Activated T-cell treated with anti-CD3 and anti-CD28 coated beads, Interleukin-2, amount 50 U/mL, for 72 hours (primary cell): Measurements from ENCODE around the gene CCDC177. TPM values are rescaled to one million over a fixed set of nuclear protein-coding genes. Genes with fewer than 3 reads are reported as not detected.

Experiments used
- ATAC-seq, 2 donors: fragments of 150-1000 bp; cut with Tn5 transposase; replicated peaks in 1 of 2; 2 replicates each; pipeline ENCODE4 v1.10.0; 2021; ENCODE audit warnings: moderate library complexity in 2 of 2, mild to moderate bottlenecking in 1 of 2
- DNase-seq, 2 donors: peaks; one replicate each; pipeline ENCODE4 v3.0.0; 2021 to 2022; ENCODE audit warnings: mixed read lengths in 1 of 2
- H3K27ac Mint-ChIP-seq: one replicate; pipeline ENCODE4 v1.8.0; 2022; ENCODE audit warnings: mild to moderate bottlenecking, moderate library complexity, mixed read lengths
- H3K27me3 Mint-ChIP-seq: one replicate; pipeline ENCODE4 v1.8.0; 2022; ENCODE audit warnings: low read depth, mixed read lengths
- H3K36me3 Mint-ChIP-seq, 2 donors: one replicate each; pipeline ENCODE4 v1.8.0; 2022; ENCODE audit warnings: mixed read lengths in 2 of 2, mild to moderate bottlenecking in 1 of 2; ENCODE audit not compliant: insufficient read depth in 2 of 2
- H3K4me1 Mint-ChIP-seq: one replicate; pipeline ENCODE4 v1.8.0; 2022; ENCODE audit warnings: low read depth, mixed read lengths
- H3K4me3 Mint-ChIP-seq, 2 donors: one replicate each; pipeline ENCODE4 v1.8.0; 2022; ENCODE audit warnings: mild to moderate bottlenecking in 2 of 2, mixed read lengths in 2 of 2, moderate library complexity in 2 of 2
- H3K9me3 Mint-ChIP-seq, 2 donors: one replicate each; pipeline ENCODE4 v1.8.0; 2022; ENCODE audit warnings: mixed read lengths in 2 of 2
- total RNA-seq, 2 donors: library from RNA; stranded (reverse); gene quantifications; one replicate each; pipeline ENCODE4 v1.2.3, GENCODE V29; 2022

The CCDC177 gene
- not detected for total RNA-seq

DNA sequence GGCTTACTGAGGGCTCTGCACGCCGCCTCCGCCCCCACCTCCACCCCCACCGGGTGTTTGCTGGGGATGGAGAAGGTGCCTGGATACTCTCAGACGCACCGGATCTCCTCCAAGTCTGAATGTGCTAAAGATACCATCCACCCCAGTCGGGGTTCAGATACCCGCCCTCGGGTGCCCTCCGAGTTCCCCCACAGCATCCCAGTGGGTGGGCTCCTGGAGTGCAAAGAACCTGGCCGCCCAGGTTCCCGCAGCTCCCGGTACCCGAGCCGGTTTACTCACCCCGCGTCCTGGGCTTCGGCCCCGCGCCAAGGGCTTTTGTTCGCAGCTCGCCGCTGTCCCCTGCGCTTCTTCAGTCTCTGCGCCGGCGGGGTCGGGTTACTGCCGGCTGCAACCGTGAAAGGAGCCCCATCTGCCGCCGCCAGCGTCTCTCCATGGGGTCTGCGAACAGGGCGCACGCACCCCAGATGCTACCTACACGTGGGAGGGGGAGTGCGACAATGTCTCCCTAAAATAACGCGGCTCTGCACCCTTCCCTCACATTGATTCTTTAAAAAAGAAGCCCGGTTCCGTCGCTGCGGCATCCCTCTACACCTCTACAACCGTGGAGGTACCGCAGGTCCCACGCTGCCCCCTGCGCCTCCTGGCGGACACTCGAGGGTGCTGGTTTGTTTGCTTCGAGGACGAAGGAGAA lies at the start of gene CCDC177:
CCDC177 (minus strand) TSS at position 609 of the 691 bp plus-strand sequence. CDS start 1,249 bp downstream, outside the sequence.
- H3K4me3 Mint-ChIP-seq: peak within 1 kb of the TSS; percentile 82 to 99
- H3K27ac Mint-ChIP-seq: no peak within 1 kb of the TSS
- H3K27me3 Mint-ChIP-seq: peaks cover 54% of the 10 kb centered on the region
- DNase-seq (peak; percentile 81 to 84), ATAC-seq (peak; percentile 82 to 86)
- H3K9me3 Mint-ChIP-seq: no peaks in the 10 kb centered on the region
- H3K36me3 Mint-ChIP-seq: no peaks in the 10 kb centered on the region
- peaks cover 12% of the 10 kb centered on the region for H3K4me1 Mint-ChIP-seq

DNA sequence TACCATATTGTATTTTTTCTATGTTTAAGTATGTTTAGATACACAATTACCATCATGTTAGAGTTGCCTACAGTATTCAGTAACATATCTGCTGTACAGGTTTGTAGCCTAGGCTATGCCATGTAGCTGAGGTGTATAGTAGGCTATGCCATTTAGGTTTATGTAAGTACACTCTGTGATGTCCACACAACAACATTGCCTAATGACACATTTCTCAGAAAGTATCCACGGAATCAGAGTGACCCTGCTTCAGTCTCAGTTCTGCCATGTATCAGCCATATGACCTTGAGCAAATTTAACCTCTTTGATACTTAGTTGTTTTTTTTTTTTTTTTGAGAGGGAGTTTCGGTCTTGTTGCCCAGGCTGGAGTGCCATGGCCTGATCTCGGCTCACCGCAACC lies 49.5 kb upstream of the CCDC177 start:
- no peak for ATAC-seq
- no peak for DNase-seq
- H3K9me3 Mint-ChIP-seq: no peaks in the 10 kb centered on the region
- H3K36me3 Mint-ChIP-seq: peaks cover 5 to 8% of the 10 kb centered on the region in 2 donors
- peaks cover 98% of the 10 kb centered on the region for H3K4me1 Mint-ChIP-seq
- peak overlapping the region; percentile 99 for H3K27ac Mint-ChIP-seq
- peak overlapping the region; percentile 83 to 95 for H3K4me3 Mint-ChIP-seq
- H3K27me3 Mint-ChIP-seq: no peaks in the 10 kb centered on the region

DNA sequence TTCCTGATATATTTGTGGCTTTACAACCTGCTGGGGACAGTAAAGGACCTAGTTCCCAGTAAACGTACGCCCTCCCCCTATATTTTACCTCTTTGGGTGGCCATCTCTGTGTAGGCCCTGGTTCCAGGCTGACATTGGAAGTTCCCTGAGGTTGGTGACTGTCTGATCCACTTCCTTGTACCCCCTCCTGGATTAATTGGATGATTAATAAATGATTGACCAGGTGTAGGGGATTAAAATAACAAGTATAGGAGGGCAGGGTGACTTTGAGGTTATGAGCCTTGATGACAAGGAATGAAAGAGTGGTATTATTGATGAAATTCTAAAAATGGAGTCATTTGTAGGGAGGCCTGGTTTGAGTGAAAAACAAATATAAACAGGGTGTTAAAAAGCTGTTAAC lies 46.3 kb upstream of the CCDC177 start:
- peak overlapping the region; percentile 66 to 77 for H3K4me3 Mint-ChIP-seq
- no peak for ATAC-seq
- peaks cover 98% of the 10 kb centered on the region for H3K4me1 Mint-ChIP-seq
- peak overlapping the region; percentile 81 for H3K27ac Mint-ChIP-seq
- H3K27me3 Mint-ChIP-seq: no peaks in the 10 kb centered on the region
- DNase-seq: no peak
- no peaks in the 10 kb centered on the region for H3K9me3 Mint-ChIP-seq
- peaks cover 7 to 15% of the 10 kb centered on the region in 2 donors for H3K36me3 Mint-ChIP-seq

DNA sequence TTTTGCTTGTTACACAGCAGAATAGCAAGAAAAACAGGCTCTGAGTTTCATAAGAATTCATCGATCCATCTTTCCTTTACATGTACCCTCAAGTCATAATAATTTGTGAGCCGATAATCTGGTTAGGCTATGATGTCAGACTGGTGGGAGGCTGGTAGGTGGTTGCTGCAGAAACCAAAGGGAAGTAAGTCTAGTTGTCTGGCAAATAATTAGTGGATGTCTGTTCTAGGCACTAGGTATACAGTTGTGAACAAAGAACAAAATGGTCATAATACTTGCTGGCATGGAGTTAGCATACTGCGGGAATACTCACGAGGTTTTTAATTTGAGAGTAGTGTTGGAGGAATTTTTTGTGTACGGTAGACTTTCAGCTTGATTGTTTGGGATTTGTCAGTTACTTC lies 45.5 kb upstream of the CCDC177 start:
- Mint-ChIP-seq H3K36me3 (peaks cover 9 to 18% of the 10 kb centered on the region in 2 donors), H3K9me3 (no peaks in the 10 kb centered on the region), H3K27me3 (no peaks in the 10 kb centered on the region), H3K27ac (peak overlapping the region; percentile 81), H3K4me3 (peak overlapping the region; percentile 66 to 77), H3K4me1 (peaks cover 98% of the 10 kb centered on the region)
- no peak for ATAC-seq
- no peak for DNase-seq

DNA sequence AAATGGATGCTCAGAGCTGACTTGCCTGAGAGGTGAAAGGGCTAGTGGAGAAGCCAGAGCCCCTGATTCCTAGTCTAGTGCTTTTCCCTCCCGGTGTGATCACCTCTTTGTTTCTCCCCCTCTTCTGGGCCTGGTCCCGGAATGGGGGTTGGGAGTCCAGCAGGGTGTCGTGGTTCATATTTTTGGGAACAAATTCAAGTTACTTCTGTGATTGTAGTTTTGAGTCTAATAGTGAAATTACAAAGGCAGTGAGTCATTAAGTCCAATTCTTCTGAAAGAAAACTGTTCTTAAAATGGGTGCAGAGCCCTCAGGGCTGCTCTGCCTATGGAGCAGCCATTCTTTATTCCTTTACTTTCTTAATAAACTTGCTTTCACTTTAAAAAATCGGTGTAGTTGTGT lies 44.3 kb upstream of the CCDC177 start:
- ATAC-seq: peak; percentile 37 to 40
- DNase-seq: no peak
- peaks cover 98% of the 10 kb centered on the region for H3K4me1 Mint-ChIP-seq
- peaks cover 12 to 19% of the 10 kb centered on the region in 2 donors for H3K36me3 Mint-ChIP-seq
- H3K9me3 Mint-ChIP-seq: no peaks in the 10 kb centered on the region
- peak overlapping the region; percentile 95 for H3K27ac Mint-ChIP-seq
- H3K4me3 Mint-ChIP-seq: peak overlapping the region; percentile 66 to 87
- no peaks in the 10 kb centered on the region for H3K27me3 Mint-ChIP-seq

DNA sequence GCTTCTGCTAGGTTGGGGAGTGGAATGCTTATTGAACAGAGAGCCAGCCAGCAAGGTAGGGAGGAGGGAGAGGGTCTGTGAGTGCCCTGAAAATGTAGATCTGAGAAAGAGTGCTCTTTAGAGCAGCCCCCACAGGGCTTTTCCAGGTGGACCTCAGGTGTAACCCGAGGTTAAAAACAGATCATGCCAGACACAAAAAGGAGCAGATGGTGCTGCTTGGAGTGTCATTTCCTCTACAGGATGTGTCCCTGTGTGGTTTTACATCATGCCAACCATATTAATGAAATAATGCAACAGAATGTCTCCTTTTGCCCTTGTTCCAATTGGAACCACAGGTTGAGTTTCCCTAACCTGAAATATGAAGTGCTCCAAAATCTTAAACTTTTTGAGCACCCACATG lies 43.1 kb upstream of the CCDC177 start:
- no peaks in the 10 kb centered on the region for H3K9me3 Mint-ChIP-seq
- peak overlapping the region; percentile 87 to 92 for H3K4me3 Mint-ChIP-seq
- peaks cover 13 to 19% of the 10 kb centered on the region in 2 donors for H3K36me3 Mint-ChIP-seq
- peaks cover 96% of the 10 kb centered on the region for H3K4me1 Mint-ChIP-seq
- no peak for DNase-seq
- H3K27me3 Mint-ChIP-seq: no peaks in the 10 kb centered on the region
- ATAC-seq: no peak
- H3K27ac Mint-ChIP-seq: peak overlapping the region; percentile 95

DNA sequence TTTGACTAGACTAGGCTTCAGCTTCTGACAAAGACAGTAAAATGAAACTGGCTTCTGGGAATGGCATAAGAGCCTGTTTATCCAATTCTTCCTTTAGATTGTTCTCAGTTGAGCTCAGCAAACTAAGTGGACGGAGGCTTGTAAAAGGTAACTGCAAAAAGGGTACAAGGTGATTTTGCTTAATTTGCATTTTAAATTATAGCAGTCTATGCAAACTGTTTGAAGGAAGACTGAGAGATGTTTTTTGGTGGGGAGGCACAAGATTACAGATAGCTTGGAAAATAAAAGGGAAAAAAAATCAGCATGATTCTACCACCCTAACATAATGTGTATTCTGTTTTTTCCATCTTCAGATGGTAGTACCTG lies 41.7 kb upstream of the CCDC177 start:
- H3K27ac Mint-ChIP-seq: peak overlapping the region; percentile 95
- H3K36me3 Mint-ChIP-seq: peaks cover 15 to 16% of the 10 kb centered on the region in 2 donors
- H3K27me3 Mint-ChIP-seq: no peaks in the 10 kb centered on the region
- H3K9me3 Mint-ChIP-seq: no peaks in the 10 kb centered on the region
- ATAC-seq (no peak), DNase-seq (no peak)
- H3K4me3 Mint-ChIP-seq: peak overlapping the region; percentile 87 to 92
- peaks cover 87% of the 10 kb centered on the region for H3K4me1 Mint-ChIP-seq

DNA sequence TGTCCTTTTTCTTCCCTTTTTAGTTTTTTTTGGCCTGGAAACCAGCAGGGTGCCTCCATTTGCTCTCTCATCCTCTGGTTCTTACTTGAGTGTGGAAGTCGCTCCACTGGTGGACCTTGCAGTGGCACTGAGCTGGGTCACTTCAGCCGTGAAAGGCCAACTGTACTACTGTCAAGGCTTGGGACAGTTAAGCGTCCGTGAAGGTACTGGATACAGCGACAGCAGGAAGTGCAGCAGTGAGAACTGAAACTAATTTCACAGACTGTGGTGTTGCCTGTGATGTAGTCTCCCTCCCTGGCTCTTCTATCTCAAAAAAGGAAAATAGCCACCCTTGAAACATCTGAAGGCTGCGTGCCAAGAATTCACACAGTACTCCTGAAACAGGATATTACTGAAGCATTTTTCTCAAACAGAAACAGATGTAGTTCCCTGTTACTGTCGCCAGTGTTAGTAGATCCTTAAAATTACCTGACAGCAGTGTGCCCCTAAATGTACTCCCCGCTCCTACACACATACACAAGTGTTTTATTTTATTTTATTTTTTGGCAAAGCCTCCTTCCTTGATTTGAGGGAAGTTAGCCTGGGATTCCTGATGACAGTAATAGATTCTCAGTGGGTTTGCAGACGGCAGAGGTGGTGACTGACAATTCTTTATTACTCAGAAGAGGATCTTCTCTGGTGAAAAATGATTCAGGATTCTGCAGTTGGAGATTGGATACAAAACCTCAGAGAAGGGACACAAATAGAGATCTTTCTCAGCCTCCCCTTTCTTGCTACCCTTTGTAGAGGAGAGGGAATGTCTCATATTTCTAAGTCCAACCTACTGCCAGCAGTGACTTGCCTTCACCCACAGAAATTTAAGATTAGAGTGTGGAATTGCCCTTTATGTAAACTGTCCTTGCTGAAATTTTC lies 41.1 kb upstream of the CCDC177 start:
- Mint-ChIP-seq H3K4me3 (peak overlapping the region; percentile 87 to 92), H3K9me3 (no peaks in the 10 kb centered on the region), H3K4me1 (peaks cover 81% of the 10 kb centered on the region), H3K36me3 (peaks cover 15 to 16% of the 10 kb centered on the region in 2 donors), H3K27ac (peak overlapping the region; percentile 95), H3K27me3 (no peaks in the 10 kb centered on the region)
- peak; percentile 30 to 41 for DNase-seq
- peak; percentile 18 to 35 for ATAC-seq

DNA sequence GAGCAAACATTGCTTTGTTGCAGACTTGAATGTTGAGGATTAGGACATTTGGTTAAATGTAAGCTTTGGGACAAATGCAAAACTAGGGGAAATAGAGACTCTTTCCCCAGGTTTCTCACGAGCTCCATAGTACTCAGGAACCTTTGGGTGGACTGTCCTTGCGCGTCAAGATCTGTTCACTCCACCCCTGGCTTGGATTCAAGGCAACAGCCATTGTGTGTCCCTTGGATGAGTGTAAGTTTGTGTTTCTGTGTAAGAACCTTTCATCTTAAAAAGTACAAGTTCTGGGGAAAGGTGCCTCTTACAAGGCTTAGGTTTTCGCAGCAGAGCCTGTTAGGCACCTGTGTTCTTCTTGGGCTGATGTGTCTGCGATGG lies 40.4 kb upstream of the CCDC177 start:
- H3K36me3 Mint-ChIP-seq: peaks cover 15% of the 10 kb centered on the region in 2 donors
- no peaks in the 10 kb centered on the region for H3K27me3 Mint-ChIP-seq
- H3K4me3 Mint-ChIP-seq: peak overlapping the region; percentile 87 to 92
- H3K27ac Mint-ChIP-seq: peak overlapping the region; percentile 95
- H3K4me1 Mint-ChIP-seq: peaks cover 80% of the 10 kb centered on the region
- H3K9me3 Mint-ChIP-seq: no peaks in the 10 kb centered on the region
- DNase-seq (no peak), ATAC-seq (no peak)

DNA sequence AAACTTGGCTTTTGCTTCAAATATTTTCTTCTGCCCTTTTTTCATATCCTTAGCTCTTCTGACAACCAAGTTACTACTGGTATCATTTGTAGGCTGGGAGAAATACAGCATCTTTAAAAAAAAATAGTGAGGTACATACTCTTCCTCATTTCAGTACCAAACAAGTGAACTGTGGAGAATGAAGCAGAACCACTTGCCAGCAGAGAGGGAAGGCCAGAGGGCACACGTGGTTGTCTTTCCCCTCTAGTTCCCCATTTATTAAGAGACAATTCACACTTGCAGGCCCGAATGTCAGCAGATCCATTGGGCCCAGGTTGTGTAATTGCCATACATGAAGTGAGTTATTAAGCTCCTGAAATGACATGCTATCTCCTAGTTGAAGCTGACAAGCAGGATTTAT lies 39.9 kb upstream of the CCDC177 start:
- Mint-ChIP-seq H3K36me3 (peaks cover 13 to 14% of the 10 kb centered on the region in 2 donors), H3K27me3 (no peaks in the 10 kb centered on the region), H3K27ac (peak overlapping the region; percentile 95), H3K9me3 (no peaks in the 10 kb centered on the region), H3K4me3 (peak overlapping the region; percentile 87 to 92), H3K4me1 (peaks cover 80% of the 10 kb centered on the region)
- ATAC-seq (no peak), DNase-seq (no peak)

DNA sequence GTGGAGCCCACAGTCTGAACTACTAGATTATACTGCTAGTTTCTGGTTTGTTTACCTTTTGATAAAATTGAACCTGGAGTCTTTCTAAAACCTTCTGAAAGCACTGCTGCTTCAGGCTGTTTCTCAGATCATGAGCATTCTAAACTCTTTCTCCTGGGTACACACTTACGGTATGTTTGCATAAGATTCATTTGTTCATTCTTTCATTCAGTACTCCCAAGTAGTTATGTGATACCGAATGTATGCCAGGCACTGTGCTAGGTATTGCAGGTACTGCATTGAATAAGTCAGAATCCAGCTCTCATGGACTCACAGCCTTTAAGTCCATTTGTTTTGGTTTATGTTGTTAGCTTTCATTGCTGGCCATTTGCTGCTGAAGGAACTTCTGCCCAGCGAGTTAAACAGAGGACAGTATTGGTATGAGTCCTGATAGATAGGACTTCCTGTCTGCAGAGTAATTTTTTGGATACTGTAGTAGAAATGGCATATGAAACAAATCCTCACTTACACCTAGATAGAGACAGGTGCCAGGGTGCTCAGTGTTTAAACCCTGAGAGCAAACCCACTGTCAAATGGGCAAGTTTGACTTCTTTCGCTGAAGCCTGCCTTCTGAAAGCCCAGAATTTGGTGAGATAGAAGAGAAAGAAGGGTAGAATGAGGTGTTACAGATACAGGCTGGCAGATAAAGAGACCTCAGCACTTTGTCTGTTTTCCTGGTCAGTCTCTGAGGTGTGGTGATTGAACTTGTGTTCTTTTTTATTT lies 38.8 kb upstream of the CCDC177 start:
- ATAC-seq (no peak), DNase-seq (no peak)
- H3K4me3 Mint-ChIP-seq: peak overlapping the region; percentile 87 to 92
- peaks cover 13 to 14% of the 10 kb centered on the region in 2 donors for H3K36me3 Mint-ChIP-seq
- no peaks in the 10 kb centered on the region for H3K27me3 Mint-ChIP-seq
- peak overlapping the region; percentile 95 for H3K27ac Mint-ChIP-seq
- no peaks in the 10 kb centered on the region for H3K9me3 Mint-ChIP-seq
- H3K4me1 Mint-ChIP-seq: peaks cover 69% of the 10 kb centered on the region

DNA sequence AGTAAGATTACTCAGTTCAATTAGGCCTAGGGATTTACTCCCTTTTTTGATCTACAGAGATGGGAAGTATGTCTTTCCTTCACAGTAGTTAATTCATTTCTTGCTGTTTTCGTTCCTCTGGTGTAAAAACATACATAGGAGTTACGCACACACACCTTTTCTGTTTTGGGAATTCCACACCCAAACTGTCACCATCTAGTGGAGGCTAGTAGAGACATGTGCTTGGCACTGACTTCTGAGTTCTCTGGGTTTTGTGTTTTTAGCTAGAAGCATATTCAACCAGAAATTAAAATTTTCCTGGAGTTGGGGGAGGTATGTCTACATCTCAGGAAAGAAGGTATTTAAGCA lies 38.1 kb upstream of the CCDC177 start:
- H3K4me3 Mint-ChIP-seq: peak overlapping the region; percentile 87 to 92
- H3K9me3 Mint-ChIP-seq: no peaks in the 10 kb centered on the region
- peak overlapping the region; percentile 95 for H3K27ac Mint-ChIP-seq
- no peaks in the 10 kb centered on the region for H3K27me3 Mint-ChIP-seq
- DNase-seq (no peak), ATAC-seq (no peak)
- peaks cover 13 to 14% of the 10 kb centered on the region in 2 donors for H3K36me3 Mint-ChIP-seq
- H3K4me1 Mint-ChIP-seq: peaks cover 61% of the 10 kb centered on the region
